CD4-positive, alpha-beta T cell (primary cell): ENCODE results near the gene APP. TPM values are rescaled to one million over a fixed set of nuclear protein-coding genes. Genes with fewer than 3 reads are reported as not detected.

ENCODE experiments used
- ATAC-seq: fragments of 200-7000 bp; cut with Tn5 transposase; one replicate; pipeline ENCODE4 v1.10.0; 2022; ENCODE audit warnings: mild to moderate bottlenecking; ENCODE audit not compliant: poor library complexity
- CTCF ChIA-PET: fragments of 350-600 bp; sonication (Branson Sonifier 250); formaldehyde crosslinking; loops from one replicate; lab custom pipeline; 2021; ENCODE audit warnings: antibody characterized with exemption, inconsistent platforms; lab: Charles Lee
- POLR2A ChIA-PET: fragments of 350-600 bp; sonication (Branson Sonifier 250); formaldehyde crosslinking; loops from one replicate; lab custom pipeline; 2021; ENCODE audit warnings: antibody characterized with exemption, inconsistent platforms; lab: Charles Lee
- DNase-seq, 14 experiments: peaks; one replicate each; pipeline ENCODE4 v3.0.0-alpha.2; 2013 to 2020; ENCODE audit warnings: mixed read lengths in 2 of 14
- H3K27ac ChIP-seq, 2 donors: one replicate each; pipeline versions ENCODE4 v1.5.1 to v1.7.0; 2013; ENCODE audit warnings: low read length in 2 of 2, low read depth in 1 of 2, mild to moderate bottlenecking in 1 of 2
- H3K27me3 ChIP-seq, 2 experiments: 1 replicate in 1 of 2; 2 replicates in 1 of 2; pipeline versions ENCODE4 v1.6.1 to v1.7.0; 2013; ENCODE audit warnings: low read length in 2 of 2, control low read depth in 1 of 2, mild to moderate bottlenecking in 1 of 2, moderate library complexity in 1 of 2; ENCODE audit not compliant: insufficient read depth in 2 of 2, control insufficient read depth in 1 of 2
- H3K36me3 ChIP-seq: one replicate; pipeline ENCODE4 v1.6.1; 2013; ENCODE audit warnings: low read length, control low read depth; ENCODE audit not compliant: insufficient read depth
- H3K4me1 ChIP-seq: one replicate; pipeline ENCODE4 v1.6.1; 2013; ENCODE audit warnings: low read length, control low read depth; ENCODE audit not compliant: insufficient read depth
- H3K4me3 ChIP-seq: one replicate; pipeline ENCODE4 v1.5.1; 2013; ENCODE audit warnings: mild to moderate bottlenecking, low read length, moderate library complexity
- H3K9me3 ChIP-seq, 2 experiments: 1 replicate in 1 of 2; 2 replicates in 1 of 2; pipeline versions ENCODE4 v1.6.1 to v1.7.0; 2013; ENCODE audit warnings: low read length in 2 of 2, mild to moderate bottlenecking in 2 of 2, control low read depth in 1 of 2, moderate library complexity in 1 of 2; ENCODE audit not compliant: control insufficient read depth in 1 of 2, insufficient read depth in 1 of 2
- H3K27ac Mint-ChIP-seq: one replicate; pipeline ENCODE4 v1.8.0; 2020; ENCODE audit warnings: mixed read lengths
- H3K27me3 Mint-ChIP-seq: one replicate; pipeline ENCODE4 v1.8.0; 2021; ENCODE audit warnings: mixed read lengths
- H3K36me3 Mint-ChIP-seq: one replicate; pipeline ENCODE4 v1.8.0; 2021; ENCODE audit warnings: low read depth, mixed read lengths
- H3K4me1 Mint-ChIP-seq: one replicate; pipeline ENCODE4 v1.8.0; 2021; ENCODE audit warnings: low read depth, mixed read lengths
- H3K4me3 Mint-ChIP-seq: one replicate; pipeline ENCODE4 v1.8.0; 2020; ENCODE audit warnings: mild to moderate bottlenecking, mixed read lengths
- H3K9me3 Mint-ChIP-seq: one replicate; pipeline ENCODE4 v1.8.0; 2020; ENCODE audit warnings: mixed read lengths
- intact Hi-C, 2 experiments: fragments of 100-400 bp; cut with DNase I in 1 of 2; cut with micrococcal nuclease in 1 of 2; formaldehyde crosslinking; loops; one replicate each; pipeline versions ENCODE4 v1.15.1 to v1.9.0; 2023 to 2025; cut with DNase I, micrococcal nuclease
- total RNA-seq, 174 experiments: library from RNA in 2 of 174; stranded (reverse) in 2 of 174; gene quantifications; one replicate each; pipeline ENCODE4 v1.2.3 and lab custom pipeline; 2021 to 2026
- TF ChIP-seq, protein P1 (sequence below): fragments of 200-600 bp; IDR thresholded peaks from one replicate; pipeline ENCODE4 v1.8.0; 2022; ENCODE audit warnings: antibody characterized with exemption, mild to moderate bottlenecking

The APP gene
- total RNA-seq, 2 experiments from 2014 or later, result 43.6 to 44.4 TPM

DNA sequence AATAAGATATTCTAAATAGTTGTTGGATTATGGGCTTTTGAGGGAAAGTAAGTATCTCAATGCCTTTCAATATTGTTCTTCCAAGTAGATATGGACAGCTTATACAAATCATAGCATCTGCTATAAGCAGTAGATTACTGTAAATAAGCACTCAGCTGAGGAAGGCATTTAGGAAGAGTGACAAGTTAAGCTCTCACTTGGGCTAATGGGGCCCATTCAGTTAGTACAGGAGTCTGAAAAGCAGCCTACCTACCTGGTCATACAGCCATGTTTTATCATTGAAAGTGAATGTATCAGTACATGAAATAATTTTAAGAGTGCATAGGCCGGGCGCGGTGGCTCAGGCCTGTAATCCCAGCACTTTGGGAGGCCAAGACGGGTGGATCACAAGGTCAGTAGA is 73.1 kb downstream of the APP start:
- DNase-seq, result no peak
- H3K27ac Mint-ChIP-seq, result no peak overlapping the region
- POLR2A ChIA-PET, result no interaction called here

GRCh38 chr21:26096494-26097371 is 73.8 kb downstream of the APP start:
- Mint-ChIP-seq H3K4me1 (no peaks in the 10 kb centered on the region), H3K36me3 (peaks cover 3% of the 10 kb centered on the region), H3K27me3 (no peaks in the 10 kb centered on the region), H3K9me3 (no peaks in the 10 kb centered on the region), H3K4me3 (no peak overlapping the region), H3K27ac (no peak overlapping the region)
- Histone ChIP-seq H3K4me1 (no peaks in the 10 kb centered on the region), H3K36me3 (no peaks in the 10 kb centered on the region), H3K27ac (no peak overlapping the region), H3K9me3 (no peaks in the 10 kb centered on the region), H3K4me3 (no peak overlapping the region), H3K27me3 (no peaks in the 10 kb centered on the region)
- intact Hi-C loops, result no loop called here
- DNase-seq (no peak), ATAC-seq (no peak)
- ChIA-PET POLR2A (no interaction called here), CTCF (no interaction called here)
- TF ChIP-seq, protein P1, sequence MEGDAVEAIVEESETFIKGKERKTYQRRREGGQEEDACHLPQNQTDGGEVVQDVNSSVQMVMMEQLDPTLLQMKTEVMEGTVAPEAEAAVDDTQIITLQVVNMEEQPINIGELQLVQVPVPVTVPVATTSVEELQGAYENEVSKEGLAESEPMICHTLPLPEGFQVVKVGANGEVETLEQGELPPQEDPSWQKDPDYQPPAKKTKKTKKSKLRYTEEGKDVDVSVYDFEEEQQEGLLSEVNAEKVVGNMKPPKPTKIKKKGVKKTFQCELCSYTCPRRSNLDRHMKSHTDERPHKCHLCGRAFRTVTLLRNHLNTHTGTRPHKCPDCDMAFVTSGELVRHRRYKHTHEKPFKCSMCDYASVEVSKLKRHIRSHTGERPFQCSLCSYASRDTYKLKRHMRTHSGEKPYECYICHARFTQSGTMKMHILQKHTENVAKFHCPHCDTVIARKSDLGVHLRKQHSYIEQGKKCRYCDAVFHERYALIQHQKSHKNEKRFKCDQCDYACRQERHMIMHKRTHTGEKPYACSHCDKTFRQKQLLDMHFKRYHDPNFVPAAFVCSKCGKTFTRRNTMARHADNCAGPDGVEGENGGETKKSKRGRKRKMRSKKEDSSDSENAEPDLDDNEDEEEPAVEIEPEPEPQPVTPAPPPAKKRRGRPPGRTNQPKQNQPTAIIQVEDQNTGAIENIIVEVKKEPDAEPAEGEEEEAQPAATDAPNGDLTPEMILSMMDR, result no peak

More for the DNA sequence above, 73.1 kb downstream of the APP start:
- no peak overlapping the region for H3K4me3 ChIP-seq
- Mint-ChIP-seq H3K36me3 (peaks cover 3% of the 10 kb centered on the region), H3K4me3 (no peak overlapping the region), H3K4me1 (no peaks in the 10 kb centered on the region), H3K9me3 (no peaks in the 10 kb centered on the region), H3K27me3 (no peaks in the 10 kb centered on the region)
- no peak for ATAC-seq
- TF ChIP-seq, protein P1, result no peak
- intact Hi-C loops, result no loop called here
- H3K9me3 ChIP-seq, result no peaks in the 10 kb centered on the region
- CTCF ChIA-PET, result no interaction called here
- H3K4me1 ChIP-seq, result no peaks in the 10 kb centered on the region
- H3K27ac ChIP-seq, result no peak overlapping the region
- no peaks in the 10 kb centered on the region for H3K36me3 ChIP-seq
- H3K27me3 ChIP-seq, result no peaks in the 10 kb centered on the region

DNA sequence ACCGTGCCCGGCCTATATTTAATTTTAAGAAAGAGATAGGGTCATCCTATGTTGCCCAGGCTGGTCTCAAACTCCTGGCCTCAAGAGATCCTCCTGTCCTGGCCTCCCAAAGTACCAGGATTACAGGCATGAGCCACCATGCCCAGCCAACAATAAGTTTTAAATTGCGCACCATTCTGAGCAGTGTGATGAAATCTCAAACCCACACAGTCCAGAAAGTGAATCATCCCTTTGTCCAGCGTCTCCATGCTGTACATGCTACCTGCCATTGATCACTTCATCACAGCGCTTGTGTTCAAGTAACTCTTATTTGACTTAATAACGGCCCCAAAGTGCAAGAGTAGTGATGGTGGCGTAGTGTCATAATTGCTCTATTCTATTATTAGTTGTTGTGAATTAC is 75.4 kb downstream of the APP start:
- Histone ChIP-seq H3K4me3 (no peak overlapping the region), H3K27me3 (no peaks in the 10 kb centered on the region), H3K9me3 (no peaks in the 10 kb centered on the region), H3K27ac (no peak overlapping the region), H3K4me1 (no peaks in the 10 kb centered on the region), H3K36me3 (no peaks in the 10 kb centered on the region)
- ChIA-PET POLR2A (no interaction called here), CTCF (no interaction called here)
- Mint-ChIP-seq H3K4me3 (no peak overlapping the region), H3K9me3 (no peaks in the 10 kb centered on the region), H3K4me1 (no peaks in the 10 kb centered on the region), H3K27me3 (no peaks in the 10 kb centered on the region), H3K36me3 (peaks cover 5% of the 10 kb centered on the region), H3K27ac (no peak overlapping the region)
- intact Hi-C loops, result no loop called here
- no peak for ATAC-seq
- TF ChIP-seq, protein P1, result no peak
- DNase-seq, result no peak
